Measurements from ENCODE around the gene INPP4A.
"Not testable (repeated sequence)": the region's sequence is repeated elsewhere in the genome, so short reads cannot be mapped to it uniquely, and the experiment has no call there.

INPP4A gene

DNA sequence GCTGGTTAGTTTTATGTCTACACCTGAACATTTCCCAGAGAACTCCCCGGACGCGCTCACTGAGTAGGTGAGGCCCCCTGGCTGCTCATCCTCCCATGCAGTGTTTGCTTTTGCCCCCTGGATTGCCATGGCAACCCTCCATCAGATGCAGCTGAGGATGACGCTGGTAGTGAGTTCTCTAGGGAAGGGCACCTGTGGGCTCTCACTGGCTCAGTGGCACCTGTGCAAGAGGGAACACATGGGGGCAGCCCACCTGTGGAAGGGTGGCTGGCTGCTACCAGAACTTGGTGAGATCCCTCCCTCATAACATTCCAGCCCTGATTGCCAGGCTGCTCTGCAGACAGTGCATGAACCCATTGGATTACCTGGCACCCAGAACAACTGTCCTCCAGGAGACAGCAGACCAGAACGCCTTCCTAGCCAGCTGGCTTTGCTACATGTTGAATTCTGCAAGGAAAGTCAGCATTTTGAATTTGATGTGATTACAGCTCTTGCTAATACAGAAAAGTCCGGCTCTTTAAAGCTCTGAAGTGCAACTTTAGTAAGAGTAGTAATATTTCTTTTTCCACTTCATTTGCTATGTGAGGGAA, 142.0 kb downstream of the INPP4A start:
- DNase-seq (ENCODE audit: low read depth in 2 of 2), result no peak

DNA sequence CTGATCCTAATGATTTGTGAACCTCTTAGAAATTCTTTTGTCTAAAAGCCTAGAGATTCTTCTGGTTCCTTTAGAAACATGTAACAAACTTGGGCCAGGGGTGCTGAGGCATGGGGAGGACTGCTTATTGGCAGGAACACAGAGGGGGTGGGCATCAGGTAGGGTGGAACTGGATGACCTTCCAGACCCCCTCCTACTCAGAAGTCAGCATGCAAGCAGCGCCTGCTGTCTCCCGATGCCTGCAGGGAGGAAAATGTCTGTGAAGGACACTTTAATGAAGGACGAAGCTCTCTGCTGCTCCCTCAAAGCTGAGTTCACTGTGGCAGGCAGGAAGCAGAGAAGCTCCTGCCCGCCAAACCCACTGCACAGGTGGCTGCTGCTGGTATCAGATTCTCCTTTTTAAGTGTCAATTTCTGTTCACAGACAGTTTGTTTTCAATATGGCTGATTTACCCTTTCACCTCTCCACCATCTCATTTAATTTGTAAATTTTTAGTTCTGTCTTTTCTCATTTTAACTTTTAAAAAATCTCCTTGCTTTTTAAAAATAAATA, 144.3 kb downstream of the INPP4A start:
- DNase-seq (ENCODE audit: low read depth in 2 of 2), result no peak

DNA sequence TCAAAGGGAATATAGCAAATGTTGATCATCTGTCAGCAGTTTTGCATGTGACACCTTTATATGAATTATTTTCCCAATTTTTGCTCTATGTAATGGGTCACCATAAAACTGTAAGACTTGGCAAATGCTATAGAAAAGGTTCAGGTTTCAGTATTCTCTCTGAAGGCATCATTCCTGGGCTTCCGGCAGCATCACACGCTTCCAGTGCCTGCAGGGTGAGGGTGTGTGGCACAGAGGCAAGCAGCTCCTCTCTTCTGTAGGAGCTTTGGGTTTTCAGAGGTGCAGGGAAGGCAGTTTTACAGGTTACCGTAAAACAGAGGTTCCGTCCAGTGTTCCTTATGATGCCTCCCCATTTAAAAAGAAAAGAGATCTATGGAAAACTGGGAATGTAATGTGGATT, 144.8 kb downstream of the INPP4A start:
- DNase-seq (ENCODE audit: low read depth in 2 of 2), result no peak

DNA sequence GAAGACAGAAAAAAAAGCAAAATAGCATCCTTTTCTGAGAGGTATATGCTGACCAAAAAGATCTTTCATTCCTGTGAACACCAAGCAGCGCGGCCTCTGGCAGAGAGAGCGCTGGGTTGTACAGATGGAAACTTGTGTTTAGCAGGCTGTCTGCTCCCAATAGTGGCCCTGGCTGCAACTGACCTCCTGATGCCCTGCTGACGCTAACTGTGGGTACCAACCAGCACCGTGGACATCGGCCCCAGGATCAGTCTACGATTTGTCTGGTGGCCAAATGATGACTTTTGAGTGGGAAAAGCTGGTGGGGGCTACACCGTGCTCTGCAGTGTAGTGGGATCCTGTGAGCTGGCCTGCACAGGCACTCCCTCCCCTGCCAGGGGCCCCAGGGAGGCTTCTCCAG, 147.9 kb downstream of the INPP4A start:
- DNase-seq (ENCODE audit: low read depth in 2 of 2), result no peak

DNA sequence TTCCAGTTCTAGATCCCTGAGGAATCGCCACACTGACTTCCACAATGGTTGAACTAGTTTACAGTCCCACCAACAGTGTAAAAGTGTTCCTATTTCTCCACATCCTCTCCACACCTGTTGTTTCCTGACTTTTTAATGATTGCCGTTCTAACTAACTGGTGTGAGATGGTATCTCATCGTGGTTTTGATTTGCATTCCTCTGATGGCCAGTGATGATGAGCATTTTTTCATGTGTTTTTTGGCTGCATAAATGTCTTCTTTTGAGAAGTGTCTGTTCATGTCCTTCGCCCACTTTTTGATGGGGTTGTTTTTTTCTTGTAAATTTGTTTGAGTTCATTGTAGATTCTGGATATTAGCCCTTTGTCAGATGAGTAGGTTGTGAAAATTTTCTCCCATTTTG, 150.0 kb downstream of the INPP4A start:
- DNase-seq (ENCODE audit: low read depth in 2 of 2), result not testable (repeated sequence)

DNA sequence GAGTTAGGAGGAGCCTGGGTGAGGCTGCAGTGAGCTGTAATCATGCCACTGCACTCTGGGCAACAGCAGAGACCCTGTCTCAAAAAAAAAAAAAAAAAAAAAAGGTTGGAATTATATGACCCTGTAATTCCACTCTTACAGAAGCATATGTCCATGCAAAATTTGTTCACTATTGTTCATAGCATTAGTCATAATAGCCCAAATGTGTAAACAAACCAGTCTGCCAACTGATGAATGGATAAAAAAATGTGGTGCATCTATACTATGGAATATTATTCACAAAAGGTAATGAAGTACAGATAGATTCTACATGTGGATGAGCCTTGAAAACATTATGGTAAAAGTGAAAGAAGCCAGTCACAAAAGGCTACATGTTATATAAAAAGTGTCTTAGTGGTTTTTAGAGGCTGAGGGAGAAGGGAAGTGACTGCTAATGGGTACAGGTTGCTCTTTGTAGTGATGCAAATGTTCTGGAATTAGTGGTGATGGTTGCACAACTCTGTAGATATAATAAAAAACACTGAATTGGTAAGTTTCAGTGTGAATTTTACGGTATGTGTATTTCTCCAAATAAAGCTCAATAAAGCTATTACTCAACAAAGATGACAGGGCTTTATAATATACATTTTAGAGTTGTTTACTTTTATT, 154.2 kb downstream of the INPP4A start:
- DNase-seq (ENCODE audit: low read depth in 2 of 2), result no peak

DNA sequence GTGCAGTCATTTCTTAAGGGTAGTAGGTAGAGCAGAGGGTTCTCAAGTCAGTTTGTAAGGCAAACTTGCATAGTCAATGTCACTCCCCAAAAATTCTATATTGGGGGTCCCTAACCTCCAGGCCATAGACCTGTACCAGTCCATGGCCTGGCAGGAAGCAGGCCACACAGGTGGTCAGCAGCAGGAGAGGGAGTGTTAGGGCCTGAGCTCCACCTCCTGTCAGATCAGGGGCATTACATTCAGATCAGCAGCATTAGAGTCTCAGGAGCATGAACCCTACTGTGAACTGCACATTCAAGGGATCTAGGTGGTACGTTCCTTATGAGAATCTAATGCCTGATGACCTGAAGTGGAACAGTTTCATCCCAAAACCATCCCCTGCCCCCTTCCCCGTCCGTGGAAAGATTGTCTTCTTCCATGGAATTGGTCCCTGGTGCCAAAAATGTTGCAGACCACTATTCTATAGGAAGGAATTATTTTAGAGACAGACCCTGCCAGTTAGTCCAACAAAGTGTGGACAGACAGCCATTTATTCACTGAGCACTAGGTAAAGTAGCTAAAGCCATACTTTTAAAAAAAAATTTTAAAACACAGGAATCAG, 157.0 kb downstream of the INPP4A start:
- no peak for DNase-seq (ENCODE audit: low read depth in 2 of 2)

DNA sequence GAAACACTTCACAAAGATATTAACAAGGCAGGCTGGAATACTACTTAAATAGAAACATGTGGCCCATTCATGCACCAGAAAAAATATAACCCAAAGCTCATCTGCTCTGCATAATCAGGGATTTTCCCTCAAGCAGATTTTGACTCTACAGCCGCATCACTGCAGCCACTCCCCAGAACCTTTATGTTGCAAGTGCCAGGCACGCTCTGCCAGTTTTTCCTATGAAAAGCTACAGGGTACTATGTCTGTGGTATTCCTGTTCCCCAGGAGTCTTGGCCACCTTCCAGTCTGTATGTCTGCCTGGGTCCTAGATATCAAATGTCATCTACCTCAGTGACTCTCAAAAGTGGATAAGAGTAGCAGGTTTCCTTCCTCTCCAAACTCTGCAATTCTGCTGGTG, 159.9 kb downstream of the INPP4A start:
- DNase-seq (ENCODE audit: low read depth in 2 of 2), result no peak

DNA sequence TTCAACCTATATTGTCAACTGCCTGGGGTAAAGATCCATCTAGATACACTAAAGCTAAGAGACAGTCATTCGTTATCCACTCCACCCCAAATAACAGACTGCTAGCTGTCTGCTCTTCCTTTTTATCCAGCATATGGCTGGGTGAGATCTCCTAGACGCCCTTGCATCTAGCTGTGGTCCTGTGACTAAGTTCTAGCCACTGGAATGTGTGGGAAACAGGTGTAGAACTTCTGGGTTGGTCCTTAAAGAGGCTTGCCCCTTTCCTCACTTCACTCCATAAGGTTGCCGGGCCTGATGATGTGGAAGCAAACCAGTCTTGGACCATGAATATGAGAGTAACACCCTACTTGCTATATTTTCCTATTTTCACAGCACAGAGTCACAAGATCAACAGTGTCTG, 160.4 kb downstream of the INPP4A start:
- no peak for DNase-seq (ENCODE audit: low read depth in 2 of 2)

DNA sequence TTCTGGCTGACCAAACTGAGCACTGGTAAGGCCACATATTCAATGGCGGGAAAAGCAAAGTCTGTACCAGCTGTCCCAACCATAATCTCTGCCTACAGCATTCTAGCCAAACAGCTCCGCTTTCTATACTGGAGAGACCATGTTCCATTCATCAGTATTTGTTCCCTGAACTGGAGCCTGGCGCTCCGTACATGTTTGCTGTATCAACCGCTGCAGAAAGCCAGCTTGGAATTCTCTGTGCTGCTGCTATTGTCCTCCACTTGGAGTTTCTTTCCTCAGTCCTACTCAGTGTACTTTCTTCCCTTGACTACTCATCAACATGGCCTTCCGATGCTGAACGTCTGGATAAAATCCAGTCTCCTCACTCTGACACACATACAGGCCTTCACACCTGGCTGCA, 161.8 kb downstream of the INPP4A start:
- no peak for DNase-seq (ENCODE audit: low read depth in 2 of 2)

DNA sequence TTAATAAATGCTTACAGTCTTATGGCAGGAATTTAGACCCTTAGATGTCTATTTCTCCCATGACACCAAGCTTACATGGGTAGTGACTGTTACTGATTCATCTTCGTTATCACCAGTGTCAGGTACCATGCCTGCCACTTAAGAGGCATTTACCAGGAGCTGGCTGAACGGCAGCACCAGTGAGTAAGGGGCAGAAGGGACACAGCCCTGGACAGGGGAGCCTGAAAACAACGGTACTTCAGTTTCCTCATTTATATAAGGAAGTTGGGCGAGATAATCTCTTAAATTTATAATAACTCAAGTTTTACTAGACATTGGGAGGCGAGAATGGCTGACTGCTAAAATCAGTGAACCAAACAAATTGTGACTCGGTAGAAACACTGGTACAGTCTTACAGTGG, 162.4 kb downstream of the INPP4A start:
- no peak for DNase-seq (ENCODE audit: low read depth in 2 of 2)

DNA sequence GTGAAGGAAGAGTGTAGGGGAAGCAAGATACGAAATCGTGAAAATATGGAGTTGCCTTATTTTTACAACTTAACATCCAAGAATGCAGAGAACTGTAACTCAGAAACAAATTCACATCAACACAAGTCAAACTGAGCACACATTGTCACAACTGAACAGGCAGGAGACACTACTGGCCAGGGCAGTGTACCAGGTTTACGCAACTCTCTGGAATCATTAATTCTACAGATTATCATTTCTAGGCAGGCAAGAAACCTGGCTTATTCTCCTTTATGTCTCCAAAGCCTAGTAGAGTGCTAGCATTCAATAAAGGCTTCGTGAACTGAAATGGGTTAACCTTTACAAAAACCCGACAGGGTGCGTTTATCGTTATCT, 163.1 kb downstream of the INPP4A start:
- DNase-seq (ENCODE audit: low read depth in 2 of 2), result no peak

DNA sequence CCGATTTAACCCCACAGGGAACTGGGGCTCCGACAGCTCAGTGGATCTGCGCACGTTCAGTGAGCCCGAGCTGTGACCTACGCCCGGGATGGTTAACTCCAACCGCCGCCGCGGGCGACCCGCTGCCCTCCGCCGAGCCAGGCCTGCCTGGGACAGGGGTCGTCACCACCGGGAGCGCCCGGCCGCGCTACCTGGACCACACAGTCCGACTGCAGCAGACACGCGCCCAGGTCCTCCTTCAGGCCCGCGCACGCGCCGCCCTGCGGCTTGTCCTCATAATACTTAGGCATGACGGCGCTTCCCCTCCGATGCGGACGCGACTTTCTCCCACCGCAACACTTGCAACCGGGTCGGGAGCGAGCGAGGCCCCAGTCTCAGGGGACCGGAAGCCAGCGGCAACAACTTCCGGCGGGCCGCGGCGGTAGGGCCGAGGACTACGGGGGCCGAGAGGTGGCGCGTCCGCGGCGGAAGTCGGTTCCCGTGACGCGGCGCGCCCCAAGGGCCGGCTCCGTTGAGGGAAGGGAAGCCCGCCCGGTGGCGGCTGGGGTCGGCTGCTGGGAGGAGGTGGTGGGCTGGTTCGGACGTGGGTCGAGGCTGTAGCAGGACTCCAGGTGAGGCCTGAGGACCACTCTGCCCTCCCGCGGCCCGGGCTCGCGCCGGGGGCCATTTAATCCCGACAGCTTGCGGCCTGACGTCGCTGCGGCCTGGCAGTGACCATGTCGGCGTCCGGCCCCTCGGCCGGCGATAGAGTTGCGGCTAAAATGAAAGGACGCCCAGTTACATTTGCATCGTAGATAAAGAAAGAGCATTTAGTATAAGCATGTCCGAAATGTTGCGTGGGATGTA, 163.7 kb downstream of the INPP4A start, which contains the start of the genes COA5 and UNC50:
TSS of gene COA5 (minus strand) at position 397 of the 846 bp plus-strand sequence. CDS start at position 290, 107 bp downstream.
TSS of gene UNC50 (plus strand) at position 474 of the 846 bp plus-strand sequence. CDS start 1,171 bp downstream, outside the sequence.
- DNase-seq (ENCODE audit: low read depth in 2 of 2), result peak; percentile 90 to 91

DNA sequence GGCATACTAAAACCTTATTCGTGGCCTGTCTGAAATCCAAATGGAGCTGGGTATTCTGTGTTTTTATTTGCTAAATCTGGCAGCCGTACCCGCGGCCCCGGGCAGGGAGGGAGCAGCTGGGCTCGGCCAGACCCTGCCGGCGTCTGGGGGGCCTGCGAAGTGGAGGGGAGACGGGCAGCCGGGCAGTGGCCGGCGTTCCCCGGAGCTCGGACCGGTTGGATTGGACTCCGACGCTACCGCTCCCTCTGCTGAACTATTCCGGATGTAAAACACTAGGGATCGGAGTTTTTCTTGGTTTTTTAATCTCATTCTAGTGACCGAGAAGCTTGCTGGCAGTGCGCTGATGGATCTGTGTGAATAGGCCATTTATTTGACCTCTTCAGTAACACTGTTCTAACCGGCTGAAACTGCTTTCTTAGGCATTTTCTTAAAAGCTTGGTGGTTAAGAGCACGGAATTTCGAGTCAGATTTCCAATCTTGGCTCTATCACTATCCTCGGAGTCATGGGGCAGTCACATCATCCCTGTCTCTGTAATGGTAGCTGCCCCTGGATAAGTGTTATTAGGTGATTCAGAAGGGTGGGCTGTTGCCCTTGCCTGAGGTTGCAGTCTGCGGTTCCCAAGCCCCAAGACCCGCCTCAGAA, 164.4 kb downstream of the INPP4A start:
- no peak for DNase-seq (ENCODE audit: low read depth in 2 of 2)

DNA sequence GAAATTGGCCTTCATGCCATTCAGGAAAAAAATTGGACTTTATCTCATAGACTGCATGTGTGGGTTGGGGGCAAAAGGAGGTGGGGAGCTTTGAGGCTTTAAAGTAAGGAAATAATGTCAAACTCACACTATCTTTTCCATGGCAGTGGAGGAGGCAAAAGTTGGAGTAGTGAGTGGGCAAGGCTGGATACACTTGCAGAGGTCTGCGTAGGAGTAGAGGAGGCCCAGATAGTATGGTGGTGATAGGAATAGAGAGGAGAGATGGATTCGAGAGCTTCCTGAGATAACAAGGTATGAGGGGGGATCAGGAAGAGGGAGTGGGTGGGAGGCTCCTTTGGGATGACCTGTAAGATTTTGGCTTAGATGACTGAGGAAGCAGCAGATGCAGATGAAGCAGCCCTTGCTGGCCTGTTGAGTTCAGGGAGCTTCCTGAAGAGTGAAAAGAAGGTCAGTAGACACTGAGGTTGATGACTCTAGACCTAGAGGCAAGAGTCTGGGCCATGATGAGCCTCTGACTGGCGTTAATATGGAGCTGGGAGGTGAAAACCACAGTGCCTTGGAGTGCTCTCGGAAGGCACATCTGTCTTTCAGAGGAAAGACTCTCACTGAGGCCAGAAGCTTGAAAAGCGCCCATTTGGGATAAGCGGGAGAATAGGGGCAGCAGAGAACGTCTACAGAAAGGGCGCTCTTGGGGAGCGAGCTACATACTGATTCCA, 169.5 kb downstream of the INPP4A start:
- no peak for DNase-seq (ENCODE audit: low read depth in 2 of 2)

DNA sequence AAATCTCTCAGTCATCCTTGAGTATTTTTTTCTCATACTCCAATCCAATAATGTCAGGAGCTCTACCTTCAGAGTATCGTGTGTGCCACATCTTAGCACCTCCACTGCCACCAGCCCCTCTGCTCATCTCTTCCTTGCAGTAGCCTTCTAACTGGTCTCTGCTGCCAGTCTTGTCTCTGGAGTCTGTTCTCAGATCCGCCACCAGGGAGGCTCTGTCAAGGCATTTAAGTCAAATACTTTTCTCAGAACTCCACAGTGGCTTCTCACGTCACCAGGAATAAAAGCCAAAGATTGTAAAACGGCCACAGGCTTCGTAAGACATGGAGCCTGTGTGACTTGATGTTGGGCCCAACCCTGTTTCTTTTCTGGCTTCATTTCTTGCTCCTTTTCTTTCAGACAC, 170.8 kb downstream of the INPP4A start:
- no peak for DNase-seq (ENCODE audit: low read depth in 2 of 2)

DNA sequence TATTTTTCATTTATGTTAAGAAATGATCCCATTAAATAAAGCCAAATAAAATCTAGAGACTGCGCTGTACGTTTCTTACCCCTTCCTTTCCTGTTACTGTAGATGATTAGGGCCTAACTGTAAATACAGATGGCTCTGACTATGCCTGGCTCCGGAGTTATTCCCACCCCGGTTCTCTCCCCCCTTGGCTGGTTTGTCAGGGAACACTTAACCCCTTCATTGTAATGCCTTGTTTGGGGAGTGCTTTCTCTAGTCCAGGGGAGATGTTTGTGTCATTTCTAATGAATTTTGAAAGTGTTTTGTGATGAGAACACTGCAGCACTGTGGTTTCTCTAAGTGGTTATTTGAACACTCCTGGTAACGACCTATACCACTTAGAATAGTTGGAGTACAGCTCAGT, 172.5 kb downstream of the INPP4A start:
- DNase-seq (ENCODE audit: low read depth in 2 of 2), result no peak

DNA sequence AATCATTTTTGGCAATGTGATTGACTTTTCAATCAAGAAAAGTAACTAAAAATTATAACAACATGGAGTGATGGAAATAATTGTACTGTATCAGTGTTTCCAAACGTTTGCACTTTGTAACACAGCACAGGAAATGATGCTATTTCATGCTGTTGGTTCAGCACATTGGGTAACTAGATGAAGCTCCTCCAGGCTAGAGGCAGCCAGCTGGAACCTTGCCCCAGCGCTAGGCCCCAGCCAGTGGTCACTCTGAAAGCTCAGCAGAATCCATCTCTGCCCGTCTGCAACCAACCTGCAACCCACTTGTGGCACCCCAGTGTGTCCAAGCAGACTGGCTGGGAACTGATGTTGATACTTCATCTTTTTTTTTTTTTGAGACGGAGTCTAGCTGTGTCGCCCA, 179.0 kb downstream of the INPP4A start:
- no peak for DNase-seq (ENCODE audit: low read depth in 2 of 2)

DNA sequence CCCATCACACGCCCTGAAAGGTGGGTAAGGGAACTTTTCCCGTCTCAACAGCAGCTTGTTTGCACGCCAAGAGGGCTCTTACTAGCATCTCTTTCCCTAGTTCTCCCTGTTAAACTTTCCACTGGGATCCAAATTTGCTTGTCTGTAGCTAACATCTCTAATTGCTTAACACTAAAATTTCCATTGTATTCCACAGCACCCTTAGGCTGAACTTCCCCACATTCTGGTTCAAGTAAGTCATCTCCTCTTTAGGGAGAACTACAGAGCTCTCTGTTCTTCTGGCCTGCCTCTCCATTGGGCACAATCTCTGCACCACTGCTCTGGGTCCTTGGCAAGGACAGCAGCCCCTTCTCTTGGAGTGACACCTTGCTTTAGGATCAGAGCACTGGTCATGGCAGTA, 187.7 kb downstream of the INPP4A start:
- DNase-seq (ENCODE audit: low read depth in 2 of 2), result no peak

DNA sequence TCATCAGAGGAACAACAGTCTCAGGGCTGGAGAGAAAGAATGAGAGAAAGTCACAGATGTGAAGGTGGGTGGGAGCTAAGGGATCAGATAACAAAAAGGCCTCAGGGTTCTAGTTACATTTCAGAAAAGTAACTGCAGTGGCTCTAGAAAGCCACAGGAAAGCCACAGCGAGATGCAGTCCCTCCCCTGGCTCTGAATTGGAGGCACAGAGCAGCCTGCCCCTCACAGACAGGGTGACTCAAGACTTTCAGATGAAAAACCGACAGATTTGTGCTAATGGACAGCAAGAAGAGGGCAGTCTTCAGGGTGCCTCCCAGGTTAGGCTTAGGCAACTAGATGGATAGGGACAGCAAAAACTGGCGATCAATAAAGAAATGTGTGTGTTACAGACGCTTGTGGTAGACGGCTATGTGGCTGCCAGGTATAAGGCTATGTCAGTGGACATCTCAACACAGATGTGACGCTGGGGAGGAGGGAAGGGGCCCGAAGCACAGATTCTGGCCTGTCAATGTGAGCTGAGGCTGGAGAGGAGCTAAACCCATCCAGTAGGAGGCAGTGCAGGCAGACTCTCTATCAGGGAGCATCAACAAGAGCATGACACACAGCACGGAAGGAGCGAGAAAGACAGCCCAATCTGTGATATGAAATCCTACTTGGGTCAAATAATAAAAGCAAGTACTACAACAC, 189.9 kb downstream of the INPP4A start:
- DNase-seq (ENCODE audit: low read depth in 2 of 2), result peak; percentile 43 to 54
